ENCODE data around the gene FRMPD2.
"Not testable (repeated sequence)": the region's sequence is repeated elsewhere in the genome, so short reads cannot be mapped to it uniquely, and the experiment has no call there.

DNA sequence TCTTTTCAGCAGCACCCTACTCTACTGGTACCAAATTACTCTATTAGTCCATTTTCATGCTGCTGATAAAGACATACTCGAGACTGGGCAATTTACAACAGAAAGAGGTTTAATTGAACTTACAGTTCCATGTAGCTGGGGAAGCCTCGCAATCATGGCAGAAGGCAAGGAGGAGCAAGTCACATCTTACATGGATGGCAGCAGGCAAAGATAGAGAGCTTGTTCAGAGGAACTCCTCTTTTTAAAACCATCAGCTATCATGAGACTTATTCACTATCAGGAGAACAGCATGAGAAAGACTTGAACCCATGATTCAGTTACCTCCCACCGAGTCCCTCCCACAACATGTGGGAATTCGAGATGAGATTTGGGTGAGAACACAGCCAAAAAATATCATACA is 7.2 kb upstream of the FRMPD2 start:
- TF ChIP-seq, protein P1, sequence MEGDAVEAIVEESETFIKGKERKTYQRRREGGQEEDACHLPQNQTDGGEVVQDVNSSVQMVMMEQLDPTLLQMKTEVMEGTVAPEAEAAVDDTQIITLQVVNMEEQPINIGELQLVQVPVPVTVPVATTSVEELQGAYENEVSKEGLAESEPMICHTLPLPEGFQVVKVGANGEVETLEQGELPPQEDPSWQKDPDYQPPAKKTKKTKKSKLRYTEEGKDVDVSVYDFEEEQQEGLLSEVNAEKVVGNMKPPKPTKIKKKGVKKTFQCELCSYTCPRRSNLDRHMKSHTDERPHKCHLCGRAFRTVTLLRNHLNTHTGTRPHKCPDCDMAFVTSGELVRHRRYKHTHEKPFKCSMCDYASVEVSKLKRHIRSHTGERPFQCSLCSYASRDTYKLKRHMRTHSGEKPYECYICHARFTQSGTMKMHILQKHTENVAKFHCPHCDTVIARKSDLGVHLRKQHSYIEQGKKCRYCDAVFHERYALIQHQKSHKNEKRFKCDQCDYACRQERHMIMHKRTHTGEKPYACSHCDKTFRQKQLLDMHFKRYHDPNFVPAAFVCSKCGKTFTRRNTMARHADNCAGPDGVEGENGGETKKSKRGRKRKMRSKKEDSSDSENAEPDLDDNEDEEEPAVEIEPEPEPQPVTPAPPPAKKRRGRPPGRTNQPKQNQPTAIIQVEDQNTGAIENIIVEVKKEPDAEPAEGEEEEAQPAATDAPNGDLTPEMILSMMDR (IDR thresholded peaks at IDR 0.05): not testable (repeated sequence)
- not testable (repeated sequence) for TF ChIP-seq POLR2A (IDR thresholded peaks at IDR 0.05; ENCODE audit: low read depth); POLR2AphosphoS5 (IDR thresholded peaks at IDR 0.05)
